Stimulated activated CD8-positive, alpha-beta memory T cell treated with anti-CD3 and anti-CD28 coated beads, Interleukin-2, amount 100 ng/mL, for 1 hour (primary cell): Measurements from ENCODE around the gene MLPH.

ENCODE experiments used
- DNase-seq, 2 donors: peaks; one replicate each; pipeline ENCODE4 v3.0.0-alpha.2; 2020; ENCODE audit warnings: low read depth in 2 of 2

Gene MLPH

GRCh38 chr2:237498341-237498740, 11.3 kb downstream of the MLPH start:
- no peak for DNase-seq

GRCh38 chr2:237500681-237501424, 13.8 kb downstream of the MLPH start:
- DNase-seq: no peak

GRCh38 chr2:237501892-237502513, 15.0 kb downstream of the MLPH start:
- no peak for DNase-seq

- no peak for DNase-seq
Observed at GRCh38 chr2:237503201-237503600, 16.1 kb downstream of the MLPH start.

GRCh38 chr2:237505188-237505939, 18.3 kb downstream of the MLPH start:
- DNase-seq: no peak

GRCh38 chr2:237507512-237507911, 20.5 kb downstream of the MLPH start:
- no peak for DNase-seq

- DNase-seq: no peak
Observed at GRCh38 chr2:237508361-237508760, 21.3 kb downstream of the MLPH start.

- DNase-seq: no peak
Observed at GRCh38 chr2:237509151-237509550, 22.1 kb downstream of the MLPH start.

GRCh38 chr2:237509905-237510304, 22.9 kb downstream of the MLPH start:
- no peak for DNase-seq

- DNase-seq: no peak
Observed at GRCh38 chr2:237510502-237511217, 23.6 kb downstream of the MLPH start.

- DNase-seq: no peak
Observed at GRCh38 chr2:237511433-237511832, 24.4 kb downstream of the MLPH start.

- no peak for DNase-seq
Observed at GRCh38 chr2:237511885-237512405, 24.9 kb downstream of the MLPH start.

GRCh38 chr2:237512774-237513466, 25.9 kb downstream of the MLPH start:
- peak; percentile 41 to 55 for DNase-seq

- DNase-seq: no peak
Observed at GRCh38 chr2:237513693-237514092, 26.6 kb downstream of the MLPH start.

GRCh38 chr2:237514474-237515130, 27.6 kb downstream of the MLPH start:
- no peak for DNase-seq

- no peak for DNase-seq
Observed at GRCh38 chr2:237515166-237515565, 28.1 kb downstream of the MLPH start.

- DNase-seq: no peak
Observed at GRCh38 chr2:237515621-237516275, 28.7 kb downstream of the MLPH start.

GRCh38 chr2:237517163-237517562, 30.1 kb downstream of the MLPH start:
- no peak for DNase-seq

- no peak for DNase-seq
Observed at GRCh38 chr2:237517990-237518389, 30.9 kb downstream of the MLPH start.
